ENCODE data around the gene KIF16B. TPM values are rescaled to one million over a fixed set of nuclear protein-coding genes. Genes with fewer than 3 reads are reported as not detected.
A peak's percentile ranks its signal among the peaks of the same experiment; 100 is the strongest.

KIF16B gene
- total and polyA plus RNA-seq, 2 of the 8 experiments (the other 6 are each of a cell fraction or from before 2014, with no cell fraction given) = 3.0 to 9.2 TPM

GRCh38 chr20:16573001-16573965 lies at the start of gene KIF16B (continued):
- TF ChIP-seq ASH2L (IDR thresholded peaks at IDR 0.05; ENCODE audit: low read length) = peak; percentile 72
- TF ChIP-seq EGR1 (IDR thresholded peaks at IDR 0.05; ENCODE audit: borderline replicate concordance, low read depth, low read length) = peak; percentile 68; the same call in 1 of the 2 replicates
- no peak for TF ChIP-seq GABPA (IDR thresholded peaks at IDR 0.05; ENCODE audit: borderline replicate concordance, insufficient read depth, low read length)
- TF ChIP-seq SP4 (IDR thresholded peaks at IDR 0.05; ENCODE audit: low read length) = no peak
- TF ChIP-seq POLR2AphosphoS5 (IDR thresholded peaks at IDR 0.05; ENCODE audit: low read depth, low read length) = no peak; the same call in 1 of the 2 replicates
- TF ChIP-seq SRF (IDR thresholded peaks at IDR 0.05; ENCODE audit: low read depth, low read length) = no peak
- TF ChIP-seq EP300 (IDR thresholded peaks at IDR 0.05; ENCODE audit: borderline replicate concordance in 1 of 2, low read depth in 2 of 2, low read length in 2 of 2) = 0 out of 3 replicates have a peak, but pooled peaks of 1 of the 2 experiments have one; percentile 39
- no peak for TF ChIP-seq MAFK (IDR thresholded peaks at IDR 0.05; ENCODE audit: low read depth, low read length)
- TF ChIP-seq CEBPB (IDR thresholded peaks at IDR 0.05; ENCODE audit: low read depth, low read length) = no peak
- no peak for TF ChIP-seq ATF2 (IDR thresholded peaks at IDR 0.05; ENCODE audit: low read length)
- TF ChIP-seq TAF1 (IDR thresholded peaks at IDR 0.05; ENCODE audit: low read depth, low read length) = peak; percentile 40; the same call in 1 of the 2 replicates
- TF ChIP-seq NRF1 (IDR thresholded peaks at IDR 0.05; ENCODE audit: low read depth, low read length) = peak; percentile 48; the same call in 1 of the 2 replicates
- no peak for TF ChIP-seq USF2 (IDR thresholded peaks at IDR 0.05; ENCODE audit: low read length)
- no peak for TF ChIP-seq CHD1 (IDR thresholded peaks at IDR 0.05; ENCODE audit: low read depth, low read length)
- no peak for TF ChIP-seq SP2 (IDR thresholded peaks at IDR 0.05; ENCODE audit: low read length)
- TF ChIP-seq RAD21 (IDR thresholded peaks at IDR 0.05 in 1 of 2, conservative IDR thresholded peaks at IDR 0.05 in 1 of 2; ENCODE audit: low read depth in 2 of 2, low read length in 2 of 2) = peak; percentile 24 to 32; a peak in 3 of 4 replicates
- no peak for TF ChIP-seq BCL11A (IDR thresholded peaks at IDR 0.05; ENCODE audit: low read depth in 2 of 2, low read length in 2 of 2)
- TF ChIP-seq KDM1A (IDR thresholded peaks at IDR 0.05; ENCODE audit: borderline replicate concordance, low read length) = peak; percentile 98
- TF ChIP-seq RXRA (IDR thresholded peaks at IDR 0.05; ENCODE audit: insufficient read depth, low read depth, low read length) = no peak
- no peak for TF ChIP-seq SIN3A (conservative IDR thresholded peaks at IDR 0.05 in 1 of 2, IDR thresholded peaks at IDR 0.05 in 1 of 2; ENCODE audit: low read depth in 1 of 2, low read length in 2 of 2)

All from H1 (cell line).